ENCODE results near the gene GNG4. TPM values are rescaled to one million over a fixed set of nuclear protein-coding genes. Genes with fewer than 3 reads are reported as not detected.

The GNG4 gene
- total and polyA plus RNA-seq, 12 donors: 0.22 to 25.8 (median 3.8) TPM; not detected in 2

DNA sequence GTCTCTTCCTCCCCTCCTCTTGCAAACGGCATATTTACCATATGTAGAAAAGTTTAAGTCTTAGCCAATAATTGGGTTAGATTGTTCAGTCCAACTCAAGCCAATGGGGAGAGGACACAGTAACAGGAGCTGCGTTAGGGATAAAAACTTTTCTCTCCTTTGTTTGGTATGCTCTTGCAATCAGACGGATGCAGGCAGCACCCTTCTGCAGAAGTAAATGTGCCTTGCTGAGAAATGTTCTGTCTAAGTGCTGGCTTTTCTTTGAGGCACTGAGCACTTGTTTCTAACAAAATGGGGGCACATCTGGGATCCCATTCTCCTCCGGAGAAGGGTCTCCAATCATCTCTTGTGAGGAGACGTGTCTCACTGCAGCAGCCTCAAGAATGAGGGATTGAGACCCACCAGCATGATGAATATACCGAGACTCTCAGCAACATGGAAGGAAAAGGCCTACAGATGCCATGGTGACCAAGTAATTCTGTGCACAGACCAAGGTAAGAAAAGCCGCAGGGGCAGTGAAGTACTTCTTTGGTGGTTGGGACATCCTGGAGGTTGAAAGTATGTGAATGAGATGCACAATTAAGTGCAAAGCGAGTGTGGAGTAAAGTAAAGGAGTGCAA lies 20.7 kb upstream of the GNG4 start:
- H3K4me1 ChIP-seq (replicated peaks in 1 of 2): no peaks in the 10 kb centered on the region
- DNase-seq: no peak
- intact Hi-C loops (cut with DNase I): no loop called here
- WGBS, 4 donors: 96 to 97% (median 96%) methylated on average over 8 of the region's 8 CpGs
- no peaks in the 10 kb centered on the region for H3K36me3 ChIP-seq (replicated peaks in 1 of 2)
- no peak for TF ChIP-seq POLR2A (IDR thresholded peaks at IDR 0.05)
- TF ChIP-seq, protein P1, sequence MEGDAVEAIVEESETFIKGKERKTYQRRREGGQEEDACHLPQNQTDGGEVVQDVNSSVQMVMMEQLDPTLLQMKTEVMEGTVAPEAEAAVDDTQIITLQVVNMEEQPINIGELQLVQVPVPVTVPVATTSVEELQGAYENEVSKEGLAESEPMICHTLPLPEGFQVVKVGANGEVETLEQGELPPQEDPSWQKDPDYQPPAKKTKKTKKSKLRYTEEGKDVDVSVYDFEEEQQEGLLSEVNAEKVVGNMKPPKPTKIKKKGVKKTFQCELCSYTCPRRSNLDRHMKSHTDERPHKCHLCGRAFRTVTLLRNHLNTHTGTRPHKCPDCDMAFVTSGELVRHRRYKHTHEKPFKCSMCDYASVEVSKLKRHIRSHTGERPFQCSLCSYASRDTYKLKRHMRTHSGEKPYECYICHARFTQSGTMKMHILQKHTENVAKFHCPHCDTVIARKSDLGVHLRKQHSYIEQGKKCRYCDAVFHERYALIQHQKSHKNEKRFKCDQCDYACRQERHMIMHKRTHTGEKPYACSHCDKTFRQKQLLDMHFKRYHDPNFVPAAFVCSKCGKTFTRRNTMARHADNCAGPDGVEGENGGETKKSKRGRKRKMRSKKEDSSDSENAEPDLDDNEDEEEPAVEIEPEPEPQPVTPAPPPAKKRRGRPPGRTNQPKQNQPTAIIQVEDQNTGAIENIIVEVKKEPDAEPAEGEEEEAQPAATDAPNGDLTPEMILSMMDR (IDR thresholded peaks at IDR 0.05): no peak
- H3K9me3 ChIP-seq (replicated peaks in 1 of 3): peaks cover 0 to 20% (median 0%) of the 10 kb centered on the region in 3 donors
- no peak overlapping the region for H3K4me3 ChIP-seq
- H3K27ac ChIP-seq: no peak overlapping the region
- no peaks in the 10 kb centered on the region for H3K27me3 ChIP-seq

DNA sequence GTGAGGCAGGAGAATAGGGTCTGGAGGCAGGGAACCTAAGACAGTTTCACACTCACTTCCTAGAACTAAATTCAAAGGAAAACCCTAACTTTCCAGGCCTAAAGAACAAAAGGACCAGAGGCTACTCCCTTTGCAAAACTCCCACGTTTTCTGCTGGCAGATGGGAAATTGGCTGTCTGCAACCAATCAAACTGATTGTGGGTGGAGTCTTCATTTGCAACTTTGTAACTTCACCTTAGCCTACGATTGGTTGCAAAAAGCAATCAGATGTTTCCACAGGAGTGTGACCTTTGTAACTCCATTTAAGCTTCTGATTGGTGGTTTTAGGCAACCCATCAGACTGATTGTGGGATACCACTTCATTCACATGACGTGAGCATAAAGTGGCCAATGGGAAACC lies 19.7 kb upstream of the GNG4 start:
- intact Hi-C loops (cut with DNase I): no loop called here
- TF ChIP-seq, protein P1 (IDR thresholded peaks at IDR 0.05): no peak
- TF ChIP-seq POLR2A (IDR thresholded peaks at IDR 0.05): no peak
- WGBS, 4 donors: 88 to 98% (median 94%) methylated on average over 3 of the region's 3 CpGs
- Histone ChIP-seq H3K4me1 (replicated peaks in 1 of 2) (no peaks in the 10 kb centered on the region), H3K4me3 (no peak overlapping the region), H3K9me3 (replicated peaks in 1 of 3) (peaks cover 0 to 20% (median 0%) of the 10 kb centered on the region in 3 donors), H3K27ac (no peak overlapping the region), H3K36me3 (replicated peaks in 1 of 2) (no peaks in the 10 kb centered on the region), H3K27me3 (no peaks in the 10 kb centered on the region)
- no peak for DNase-seq

DNA sequence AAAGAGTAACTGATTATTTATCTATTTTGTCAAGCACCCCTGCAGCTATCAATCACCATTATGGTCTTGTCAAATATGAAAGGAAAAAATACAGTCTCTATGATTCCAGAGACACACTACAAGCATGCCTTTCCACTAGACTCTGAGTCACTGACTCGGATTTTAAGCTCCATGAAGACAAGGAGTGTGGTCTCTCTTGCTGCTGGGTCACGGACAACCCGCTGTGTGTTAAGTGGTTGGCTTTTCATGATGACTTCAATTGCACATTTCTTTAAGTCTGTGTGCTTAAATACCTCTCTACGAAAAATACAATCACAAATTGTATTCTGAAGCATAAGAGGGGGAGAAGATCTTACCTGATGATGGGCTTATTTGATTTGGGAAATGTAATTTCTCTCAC lies 14.0 kb upstream of the GNG4 start:
- peaks cover 0 to 19% of the 10 kb centered on the region in 2 donors for H3K36me3 ChIP-seq (replicated peaks in 1 of 2)
- 89 to 95% (median 90%) methylated on average over 4 of the region's 4 CpGs for WGBS, 4 donors

DNA sequence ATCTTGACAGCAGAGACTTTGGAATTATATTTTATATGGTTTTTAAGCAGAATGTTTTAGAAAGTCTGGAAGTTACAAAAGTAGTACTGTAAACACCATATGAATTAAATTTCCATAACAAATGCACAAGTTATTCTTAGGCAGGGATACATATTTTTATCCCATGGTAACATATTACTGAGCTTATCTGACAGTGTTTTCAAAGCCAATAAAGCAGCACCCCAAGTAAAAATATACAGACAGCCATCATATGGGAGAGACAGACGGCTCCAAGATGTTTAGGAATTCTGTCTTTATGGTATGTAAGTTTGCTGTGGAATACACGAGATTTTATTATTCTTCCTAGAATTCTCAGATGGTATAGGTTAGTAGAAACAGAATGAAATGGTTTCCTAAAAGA lies 12.0 kb upstream of the GNG4 start:
- intact Hi-C loops (cut with DNase I): no loop called here
- 70 to 86% (median 79%) methylated on average over 2 of the region's 2 CpGs for WGBS, 4 donors
- H3K36me3 ChIP-seq (replicated peaks in 1 of 2): peaks cover 0 to 19% of the 10 kb centered on the region in 2 donors

More for the DNA sequence above, 14.0 kb upstream of the GNG4 start:
- H3K4me1 ChIP-seq (replicated peaks in 1 of 2): no peaks in the 10 kb centered on the region
- intact Hi-C loops (cut with DNase I): no loop called here
- H3K27me3 ChIP-seq: no peaks in the 10 kb centered on the region
- H3K9me3 ChIP-seq (replicated peaks in 1 of 3): no peaks in the 10 kb centered on the region
- DNase-seq: no peak
- no peak overlapping the region for H3K27ac ChIP-seq
- H3K4me3 ChIP-seq: no peak overlapping the region
- TF ChIP-seq, protein P1 (IDR thresholded peaks at IDR 0.05): no peak
- TF ChIP-seq POLR2A (IDR thresholded peaks at IDR 0.05): no peak

More for the DNA sequence above, 12.0 kb upstream of the GNG4 start:
- H3K4me1 ChIP-seq (replicated peaks in 1 of 2): no peaks in the 10 kb centered on the region
- no peaks in the 10 kb centered on the region for H3K27me3 ChIP-seq
- no peak overlapping the region for H3K4me3 ChIP-seq
- H3K27ac ChIP-seq: no peak overlapping the region
- H3K9me3 ChIP-seq (replicated peaks in 1 of 3): no peaks in the 10 kb centered on the region
- TF ChIP-seq POLR2A (IDR thresholded peaks at IDR 0.05): no peak
- TF ChIP-seq, protein P1 (IDR thresholded peaks at IDR 0.05): no peak
- no peak for DNase-seq

Data from adrenal gland (tissue), 12 donors.